Neuronal stem cell (in vitro differentiated cells): ENCODE results near the gene FXYD5.
A peak's percentile ranks its signal among the peaks of the same experiment; 100 is the strongest.

Experiments
- DNase-seq: peaks from one replicate; pipeline ENCODE4 v3.0.0-alpha.2; 2013; ENCODE audit warnings: low spot score
- H2AFZ ChIP-seq: one replicate; pipeline ENCODE4 v1.6.1; 2013; ENCODE audit warnings: mild to moderate bottlenecking, low read length, inconsistent platforms
- H2AK5ac ChIP-seq: 2 replicates; pipeline ENCODE4 v1.6.1; 2013; ENCODE audit warnings: low read depth, mild to moderate bottlenecking, inconsistent platforms, low read length, moderate library complexity, mixed read lengths
- H2BK120ac ChIP-seq: 2 replicates; pipeline ENCODE4 v1.6.1; 2013; ENCODE audit warnings: low read depth, mild to moderate bottlenecking, inconsistent platforms, low read length, moderate library complexity, mixed read lengths
- H2BK12ac ChIP-seq: one replicate; pipeline ENCODE4 v1.6.1; 2013; ENCODE audit warnings: low read length, inconsistent platforms
- H2BK15ac ChIP-seq: 2 replicates; pipeline ENCODE4 v1.6.1; 2013; ENCODE audit warnings: mild to moderate bottlenecking, low read length, inconsistent platforms, mixed read lengths
- H2BK5ac ChIP-seq: one replicate; pipeline ENCODE4 v1.6.1; 2013; ENCODE audit warnings: inconsistent platforms, mild to moderate bottlenecking, low read length, moderate library complexity
- H3K14ac ChIP-seq: one replicate; pipeline ENCODE4 v1.6.1; 2013; ENCODE audit warnings: low read length, inconsistent platforms
- H3K18ac ChIP-seq: 2 replicates; pipeline ENCODE4 v1.6.1; 2013; ENCODE audit warnings: low read length, inconsistent platforms
- H3K23ac ChIP-seq: 2 replicates; pipeline ENCODE4 v1.6.1; 2013; ENCODE audit warnings: low read depth, mild to moderate bottlenecking, mixed read lengths, low read length, inconsistent platforms; ENCODE audit not compliant: poor library complexity
- H3K27ac ChIP-seq: replicated peaks from 3 replicates; pipeline ENCODE4 v1.5.1; 2013; ENCODE audit warnings: low read length, inconsistent platforms
- H3K27me3 ChIP-seq, 3 experiments: 2 replicates each; pipeline ENCODE4 v1.6.1; 2013; ENCODE audit warnings: low read length in 3 of 3, mild to moderate bottlenecking in 2 of 3, inconsistent platforms in 1 of 3, low read depth in 1 of 3, mixed read lengths in 1 of 3, moderate library complexity in 1 of 3; ENCODE audit not compliant: control insufficient read depth in 3 of 3, insufficient read depth in 3 of 3
- H3K36me3 ChIP-seq, 2 donors: replicated peaks in 1 of 2; 2 replicates each; pipeline ENCODE4 v1.6.1; 2013; ENCODE audit warnings: low read length in 2 of 2; ENCODE audit not compliant: control insufficient read depth in 2 of 2, insufficient read depth in 2 of 2
- H3K4ac ChIP-seq: 2 replicates; pipeline ENCODE4 v1.6.1; 2013; ENCODE audit warnings: inconsistent platforms, mild to moderate bottlenecking, low read length, moderate library complexity
- H3K4me1 ChIP-seq, 2 donors: 1 replicate in 1 of 2; 2 replicates in 1 of 2; pipeline ENCODE4 v1.6.1; 2013; ENCODE audit warnings: low read length in 2 of 2, low read depth in 1 of 2; ENCODE audit not compliant: control insufficient read depth in 2 of 2, insufficient read depth in 1 of 2
- H3K4me2 ChIP-seq: one replicate; pipeline ENCODE4 v1.6.1; 2013; ENCODE audit warnings: mild to moderate bottlenecking, low read length, inconsistent platforms; ENCODE audit not compliant: insufficient read depth, poor library complexity, severe bottlenecking
- H3K4me3 ChIP-seq, 2 donors: 2 replicates each; pipeline ENCODE4 v1.5.1; 2013; ENCODE audit warnings: low read length in 2 of 2, mild to moderate bottlenecking in 2 of 2, inconsistent platforms in 1 of 2, moderate library complexity in 1 of 2
- H3K79me1 ChIP-seq: one replicate; pipeline ENCODE4 v1.6.1; 2013; ENCODE audit warnings: low read depth, mild to moderate bottlenecking, inconsistent platforms, low read length, moderate library complexity
- H3K9ac ChIP-seq: one replicate; pipeline ENCODE4 v1.6.1; 2013; ENCODE audit warnings: mild to moderate bottlenecking, low read depth, low read length, inconsistent platforms; ENCODE audit not compliant: poor library complexity
- H3K9me3 ChIP-seq, 2 donors: replicated peaks in 1 of 2; 2 replicates each; pipeline versions ENCODE3 to v1.6.1; 2013; ENCODE audit warnings: low read length in 2 of 2, mild to moderate bottlenecking in 2 of 2, inconsistent platforms in 1 of 2, low read depth in 1 of 2, mixed read lengths in 1 of 2, moderate library complexity in 1 of 2; ENCODE audit not compliant: control insufficient read depth in 2 of 2, insufficient read depth in 1 of 2
- H4K8ac ChIP-seq: one replicate; pipeline ENCODE4 v1.6.1; 2013; ENCODE audit warnings: low read depth, mild to moderate bottlenecking, inconsistent platforms, low read length, moderate library complexity
- H4K91ac ChIP-seq: one replicate; pipeline ENCODE4 v1.6.1; 2013; ENCODE audit warnings: low read length, low read depth, mild to moderate bottlenecking, inconsistent platforms; ENCODE audit not compliant: poor library complexity
- WGBS, 2 donors: extraction: QIAGEN DNeasy Blood & Tissue Kit; methylation state at CpG; one replicate each; pipeline ENCODE4 v1.1.7; 2013; ENCODE audit warnings: missing lambda C conversion rate in 2 of 2, mixed read lengths in 1 of 2; ENCODE audit not compliant: insufficient read length in 2 of 2, insufficient replicate concordance in 1 of 2; ENCODE audit errors: extremely low coverage in 2 of 2; 5-methylcytosine and 5-hydroxymethylcytosine counted together

FXYD5 gene

GRCh38 chr19:35125749-35126623 lies 28.5 kb upstream of the FXYD5 start:
- H3K79me1 ChIP-seq = no peaks in the 10 kb centered on the region
- H3K9ac ChIP-seq = no peak overlapping the region
- peak overlapping the region; percentile 65 for H4K8ac ChIP-seq
- H3K23ac ChIP-seq = peak overlapping the region; percentile 43
- peaks cover 0 to 34% (median 0%) of the 10 kb centered on the region in 3 experiments for H3K27me3 ChIP-seq
- H2AFZ ChIP-seq = peak overlapping the region; percentile 35
- H3K4me1 ChIP-seq = peaks cover 5 to 15% of the 10 kb centered on the region in 2 donors
- no peak overlapping the region for H3K4me3 ChIP-seq
- peak overlapping the region; percentile 96 for H2AK5ac ChIP-seq
- no peaks in the 10 kb centered on the region for H3K9me3 ChIP-seq
- no peak overlapping the region for H3K4ac ChIP-seq
- H3K27ac ChIP-seq = no peak overlapping the region
- H3K14ac ChIP-seq = peak overlapping the region; percentile 97
- H3K4me2 ChIP-seq = no peak overlapping the region
- peak overlapping the region; percentile 73 for H2BK12ac ChIP-seq
- peak overlapping the region; percentile 78 for H2BK5ac ChIP-seq
- no CpG with 5 or more reads among the region's 35 CpGs for WGBS, 2 donors
- peak overlapping the region; percentile 96 for H3K18ac ChIP-seq
- peak overlapping the region; percentile 98 for H2BK15ac ChIP-seq
- DNase-seq = no peak
- H2BK120ac ChIP-seq = peak overlapping the region; percentile 81
- peaks cover 0 to 2% of the 10 kb centered on the region in 2 donors for H3K36me3 ChIP-seq
- H4K91ac ChIP-seq = no peak overlapping the region

DNA sequence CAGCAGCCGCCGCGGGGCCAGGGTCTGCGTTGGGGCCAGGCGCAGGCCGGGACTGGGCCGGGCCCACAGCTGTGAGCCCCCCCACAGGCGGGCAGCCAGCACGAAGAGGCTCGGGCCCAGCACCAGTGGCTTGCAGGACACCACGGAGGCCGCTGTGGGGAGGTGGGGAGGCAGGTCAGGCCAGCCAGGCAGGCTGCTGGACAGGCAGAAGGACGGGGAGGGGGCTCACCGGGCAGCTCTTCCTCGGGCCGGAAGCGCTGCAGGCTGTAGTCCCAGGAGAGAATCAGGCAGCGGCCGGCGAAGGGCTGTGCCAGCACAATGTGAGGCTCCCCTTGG lies 27.9 kb upstream of the FXYD5 start:
- H3K4me2 ChIP-seq = no peak overlapping the region
- no peak overlapping the region for H3K4ac ChIP-seq
- peak overlapping the region; percentile 78 for H2BK5ac ChIP-seq
- peak overlapping the region; percentile 77 for H3K9ac ChIP-seq
- no peak overlapping the region for H4K91ac ChIP-seq
- no peak overlapping the region for H3K27ac ChIP-seq
- H2AFZ ChIP-seq = peak overlapping the region; percentile 35
- H4K8ac ChIP-seq = no peak overlapping the region
- peak overlapping the region; percentile 96 for H2AK5ac ChIP-seq
- H3K14ac ChIP-seq = peak overlapping the region; percentile 82
- peaks cover 0 to 2% of the 10 kb centered on the region in 2 donors for H3K36me3 ChIP-seq
- no peak for DNase-seq
- peak overlapping the region; percentile 81 for H2BK120ac ChIP-seq
- H3K79me1 ChIP-seq = no peaks in the 10 kb centered on the region
- no peaks in the 10 kb centered on the region for H3K9me3 ChIP-seq
- peak overlapping the region; percentile 73 for H2BK12ac ChIP-seq
- WGBS, 2 donors = no CpG with 5 or more reads among the region's 20 CpGs
- H3K27me3 ChIP-seq = peaks cover 0 to 30% (median 0%) of the 10 kb centered on the region in 3 experiments
- H3K23ac ChIP-seq = peak overlapping the region; percentile 43
- peaks cover 5 to 15% of the 10 kb centered on the region in 2 donors for H3K4me1 ChIP-seq
- peak overlapping the region; percentile 98 for H2BK15ac ChIP-seq
- peak overlapping the region; percentile 96 for H3K18ac ChIP-seq
- H3K4me3 ChIP-seq = no peak overlapping the region

GRCh38 chr19:35127871-35128270 lies 26.7 kb upstream of the FXYD5 start:
- Histone ChIP-seq H3K27me3 (peaks cover 0 to 25% (median 0%) of the 10 kb centered on the region in 3 experiments), H2AFZ (no peak overlapping the region), H2BK12ac (no peak overlapping the region), H3K27ac (no peak overlapping the region), H4K8ac (no peak overlapping the region), H4K91ac (no peak overlapping the region), H2BK15ac (no peak overlapping the region), H3K4me1 (peaks cover 2 to 11% of the 10 kb centered on the region in 2 donors), H3K4ac (peak overlapping the region; percentile 66), H3K4me3 (no peak overlapping the region), H3K9ac (peak overlapping the region; percentile 16), H3K36me3 (peaks cover 0 to 2% of the 10 kb centered on the region in 2 donors), H2BK5ac (no peak overlapping the region), H3K23ac (no peak overlapping the region), H3K14ac (no peak overlapping the region), H3K18ac (no peak overlapping the region), H3K4me2 (no peak overlapping the region), H2AK5ac (no peak overlapping the region), H2BK120ac (no peak overlapping the region), H3K9me3 (peaks cover 0 to 2% of the 10 kb centered on the region in 2 donors), H3K79me1 (no peaks in the 10 kb centered on the region)
- WGBS, 2 donors = no CpG with 5 or more reads among the region's 7 CpGs
- DNase-seq = no peak

- Histone ChIP-seq H3K27ac (no peak overlapping the region), H3K4me1 (peaks cover 0 to 5% of the 10 kb centered on the region in 2 donors), H3K79me1 (no peaks in the 10 kb centered on the region), H2AK5ac (no peak overlapping the region), H2BK120ac (no peak overlapping the region), H3K18ac (no peak overlapping the region), H3K4me3 (no peak overlapping the region), H3K4ac (no peak overlapping the region), H4K91ac (no peak overlapping the region), H3K14ac (no peak overlapping the region), H3K9ac (no peak overlapping the region), H2BK12ac (no peak overlapping the region), H2BK15ac (no peak overlapping the region), H3K27me3 (peaks cover 0 to 20% (median 0%) of the 10 kb centered on the region in 3 experiments), H4K8ac (no peak overlapping the region), H3K23ac (no peak overlapping the region), H3K36me3 (peaks cover 0 to 2% of the 10 kb centered on the region in 2 donors), H2BK5ac (no peak overlapping the region), H3K4me2 (no peak overlapping the region), H3K9me3 (peaks cover 0 to 2% of the 10 kb centered on the region in 2 donors), H2AFZ (no peak overlapping the region)
- no CpG with 5 or more reads among the region's 9 CpGs for WGBS, 2 donors
- no peak for DNase-seq
Measured at GRCh38 chr19:35128398-35129057, 26.0 kb upstream of the FXYD5 start.
